Smooth muscle cell (in vitro differentiated cells): Measurements from ENCODE around the gene VWA8. TPM values are rescaled to one million over a fixed set of nuclear protein-coding genes. Genes with fewer than 3 reads are reported as not detected.

Source experiments
- DNase-seq: peaks from one replicate; lab custom pipeline; 2025; ENCODE audit not compliant: unreplicated experiment; lab: John Stamatoyannopoulos, UW
- H2AFZ ChIP-seq: fragments of 200-600 bp; sonication (generic); 2 replicates; pipeline ENCODE4 v1.6.0; 2016; ENCODE audit warnings: antibody characterized with exemption, low read depth, mild to moderate bottlenecking
- H3F3A ChIP-seq: fragments of 200-600 bp; sonication (generic); 2 replicates; pipeline ENCODE4 v1.6.0; 2017; ENCODE audit warnings: antibody characterized with exemption, low read depth
- H3K27ac ChIP-seq: fragments of 200-600 bp; sonication (generic); 2 replicates; pipeline ENCODE4 v1.5.1; 2016; ENCODE audit warnings: low read depth, mild to moderate bottlenecking
- H3K27me3 ChIP-seq: fragments of 200-600 bp; sonication (generic); 2 replicates; pipeline ENCODE4 v1.6.1; 2016; ENCODE audit warnings: low read depth, mild to moderate bottlenecking
- H3K36me3 ChIP-seq: fragments of 200-600 bp; sonication (generic); 2 replicates; pipeline ENCODE4 v1.5.1; 2016; ENCODE audit warnings: low read depth
- H3K4me1 ChIP-seq: fragments of 200-600 bp; sonication (generic); 2 replicates; pipeline ENCODE4 v1.5.1; 2016; ENCODE audit warnings: low read depth
- H3K4me2 ChIP-seq: fragments of 200-600 bp; sonication (generic); 2 replicates; pipeline ENCODE4 v1.6.0; 2016; ENCODE audit warnings: mild to moderate bottlenecking
- H3K4me3 ChIP-seq: fragments of 200-600 bp; sonication (generic); 2 replicates; pipeline ENCODE4 v1.5.1; 2016; ENCODE audit warnings: mild to moderate bottlenecking
- H3K79me2 ChIP-seq: fragments of 200-600 bp; sonication (generic); 2 replicates; pipeline ENCODE4 v1.6.0; 2016; ENCODE audit warnings: low read depth, mild to moderate bottlenecking
- H3K9ac ChIP-seq: fragments of 200-600 bp; sonication (generic); 2 replicates; pipeline ENCODE4 v1.6.0; 2016; ENCODE audit warnings: low read depth
- H3K9me3 ChIP-seq: fragments of 200-600 bp; sonication (generic); replicated peaks from 2 replicates; pipeline ENCODE4 v1.5.1; 2016; ENCODE audit warnings: low read depth
- H4K20me1 ChIP-seq: fragments of 200-600 bp; sonication (generic); 2 replicates; pipeline ENCODE4 v1.6.0; 2016; ENCODE audit warnings: low read depth
- WGBS: methylation state at CpG from one replicate; pipeline ENCODE4 v1.1.7; 2016; ENCODE audit warnings: low lambda C conversion rate; 5-methylcytosine and 5-hydroxymethylcytosine counted together
- polyA plus RNA-seq: library from polyadenylated mRNA; unstranded; fragments of >200 nt; fragmentation: Nextera tagmentation; extraction: Ambion mirVana; gene quantifications from 2 replicates; pipeline ENCODE4 v1.2.1, GENCODE V29; 2016
- total RNA-seq: library from RNA; depleted of rRNA; stranded (reverse); fragments of >200 nt; gene quantifications from 2 replicates; pipeline ENCODE4 v1.2.3, GENCODE V29; 2014
- TF ChIP-seq, protein P1 (sequence below): fragments of 200-600 bp; sonication (generic); IDR thresholded peaks from 2 replicates; pipeline ENCODE4 v1.5.1; 2017; ENCODE audit warnings: borderline replicate concordance, mild to moderate bottlenecking, antibody characterized with exemption; ENCODE audit not compliant: insufficient read depth, poor library complexity, severe bottlenecking

Gene VWA8
- total and polyA plus RNA-seq, 2 experiments from 2014 or later, result 2.6 to 14.4 TPM

DNA sequence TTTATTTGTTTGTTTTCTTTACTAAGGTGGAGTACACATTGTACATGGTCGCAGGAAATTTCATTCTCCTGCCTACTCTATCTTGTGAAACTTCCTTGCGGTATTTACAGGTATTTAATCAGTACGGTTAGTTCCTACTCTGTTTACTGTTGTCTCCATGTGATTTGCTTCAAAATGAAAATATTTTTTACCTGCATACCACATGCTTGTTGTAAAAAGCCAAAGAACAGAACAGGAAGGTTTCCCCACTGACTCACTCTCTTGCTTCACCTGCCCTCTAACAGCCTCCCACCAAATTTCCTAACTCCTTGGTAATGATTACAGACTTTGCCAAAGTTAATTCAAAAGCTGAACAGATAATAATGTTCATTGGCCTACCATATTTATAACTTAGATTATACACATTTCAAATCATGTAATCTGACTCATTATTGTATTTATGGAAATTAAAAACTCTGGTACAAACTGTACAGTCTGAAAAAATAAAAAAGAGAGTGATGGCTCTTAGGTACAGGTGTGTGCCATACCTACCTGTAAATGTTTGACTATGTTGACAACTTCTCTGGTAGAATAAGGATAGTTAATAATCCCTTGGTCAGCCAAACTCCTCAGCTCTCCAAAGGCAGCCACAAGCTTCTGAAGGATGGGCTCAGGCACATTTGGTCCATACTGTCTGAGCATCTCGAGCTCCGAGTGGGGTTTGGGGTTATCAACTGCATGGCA is 239.9 kb downstream of the VWA8 start:
- WGBS, result 94% methylated on average over 5 of the region's 5 CpGs

DNA sequence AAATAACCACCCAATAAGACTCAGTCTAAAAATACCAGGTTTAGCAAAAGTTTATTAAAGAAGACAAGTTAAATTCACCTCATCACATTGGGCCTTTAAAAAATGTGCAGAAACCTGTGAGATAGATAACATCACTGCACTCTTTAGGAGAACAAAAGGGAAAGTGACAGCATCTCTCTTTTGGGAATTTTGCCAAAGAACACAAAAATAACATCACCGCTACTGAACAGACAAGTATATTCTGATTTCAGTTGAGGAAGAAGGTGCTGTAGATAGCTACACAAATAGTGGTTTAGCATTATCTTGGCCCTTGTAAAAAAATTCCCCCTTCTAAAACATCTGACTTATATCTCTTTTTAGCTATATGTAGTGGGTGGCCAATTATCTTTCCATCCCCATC is 244.7 kb downstream of the VWA8 start:
- 98% methylated on average over 1 of the region's 1 CpG for WGBS
- Histone ChIP-seq H3K4me1 (no peaks in the 10 kb centered on the region), H3K36me3 (no peaks in the 10 kb centered on the region), H3K27me3 (no peaks in the 10 kb centered on the region), H3K4me3 (no peak overlapping the region), H3F3A (no peaks in the 10 kb centered on the region), H2AFZ (no peak overlapping the region), H3K9me3 (no peaks in the 10 kb centered on the region), H3K27ac (no peak overlapping the region), H3K9ac (no peak overlapping the region), H4K20me1 (no peaks in the 10 kb centered on the region), H3K79me2 (no peaks in the 10 kb centered on the region), H3K4me2 (no peak overlapping the region)
- TF ChIP-seq, protein P1, sequence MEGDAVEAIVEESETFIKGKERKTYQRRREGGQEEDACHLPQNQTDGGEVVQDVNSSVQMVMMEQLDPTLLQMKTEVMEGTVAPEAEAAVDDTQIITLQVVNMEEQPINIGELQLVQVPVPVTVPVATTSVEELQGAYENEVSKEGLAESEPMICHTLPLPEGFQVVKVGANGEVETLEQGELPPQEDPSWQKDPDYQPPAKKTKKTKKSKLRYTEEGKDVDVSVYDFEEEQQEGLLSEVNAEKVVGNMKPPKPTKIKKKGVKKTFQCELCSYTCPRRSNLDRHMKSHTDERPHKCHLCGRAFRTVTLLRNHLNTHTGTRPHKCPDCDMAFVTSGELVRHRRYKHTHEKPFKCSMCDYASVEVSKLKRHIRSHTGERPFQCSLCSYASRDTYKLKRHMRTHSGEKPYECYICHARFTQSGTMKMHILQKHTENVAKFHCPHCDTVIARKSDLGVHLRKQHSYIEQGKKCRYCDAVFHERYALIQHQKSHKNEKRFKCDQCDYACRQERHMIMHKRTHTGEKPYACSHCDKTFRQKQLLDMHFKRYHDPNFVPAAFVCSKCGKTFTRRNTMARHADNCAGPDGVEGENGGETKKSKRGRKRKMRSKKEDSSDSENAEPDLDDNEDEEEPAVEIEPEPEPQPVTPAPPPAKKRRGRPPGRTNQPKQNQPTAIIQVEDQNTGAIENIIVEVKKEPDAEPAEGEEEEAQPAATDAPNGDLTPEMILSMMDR, result no peak
- DNase-seq, result no peak

More for the DNA sequence above, 239.9 kb downstream of the VWA8 start:
- Histone ChIP-seq H3F3A (no peaks in the 10 kb centered on the region), H3K4me3 (no peak overlapping the region), H3K36me3 (no peaks in the 10 kb centered on the region), H3K79me2 (no peaks in the 10 kb centered on the region), H3K9ac (no peak overlapping the region), H2AFZ (no peak overlapping the region), H3K27ac (no peak overlapping the region), H3K9me3 (no peaks in the 10 kb centered on the region), H3K4me1 (no peaks in the 10 kb centered on the region), H3K4me2 (no peak overlapping the region), H3K27me3 (no peaks in the 10 kb centered on the region), H4K20me1 (no peaks in the 10 kb centered on the region)
- TF ChIP-seq, protein P1, result no peak
- no peak for DNase-seq

DNA sequence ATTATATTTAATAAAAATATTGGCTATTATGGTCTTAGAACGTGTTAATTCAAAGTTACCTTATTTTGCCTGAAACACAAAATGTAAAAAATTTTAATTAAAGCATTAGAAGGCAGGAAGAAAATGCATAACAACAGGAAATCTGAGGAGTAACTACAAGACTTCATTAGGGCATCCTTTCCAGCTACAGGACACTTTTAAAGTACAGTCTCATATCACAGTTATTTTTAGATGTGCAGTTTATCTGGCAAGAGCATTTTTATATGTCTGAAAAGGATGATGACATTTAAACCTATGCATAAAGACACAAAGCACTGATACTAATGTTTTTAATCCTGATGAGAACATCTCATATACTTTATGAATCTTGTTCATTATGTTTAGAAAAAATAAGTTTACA is 247.5 kb downstream of the VWA8 start:
- TF ChIP-seq, protein P1, result no peak
- H3K4me3 ChIP-seq, result no peak overlapping the region
- 95% methylated on average over 1 of the region's 1 CpG for WGBS

DNA sequence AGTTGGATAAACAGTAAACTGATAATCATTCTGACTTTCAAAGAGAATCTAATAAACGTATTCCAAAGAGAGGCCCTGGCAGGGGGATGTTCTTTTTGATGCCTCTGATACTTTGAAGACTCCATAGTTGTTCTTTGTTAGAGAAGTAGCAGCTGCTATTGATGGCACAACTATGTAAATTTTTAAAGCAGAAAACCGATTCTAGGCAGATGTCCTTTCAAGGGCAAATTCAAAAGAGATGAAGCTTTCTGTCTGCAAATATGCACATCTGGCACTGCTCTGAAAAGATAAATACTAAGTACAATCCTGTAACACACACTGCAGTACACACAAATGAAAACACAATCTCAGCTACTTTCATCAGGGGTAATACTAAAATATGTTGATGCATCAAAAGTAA is 250.1 kb downstream of the VWA8 start:
- no peak overlapping the region for H3K4me2 ChIP-seq
- TF ChIP-seq, protein P1, result no peak
- no peaks in the 10 kb centered on the region for H3K9me3 ChIP-seq
- H3F3A ChIP-seq, result no peaks in the 10 kb centered on the region
- H3K4me1 ChIP-seq, result no peaks in the 10 kb centered on the region
- no peaks in the 10 kb centered on the region for H3K36me3 ChIP-seq
- no peak overlapping the region for H3K4me3 ChIP-seq
- no peak overlapping the region for H2AFZ ChIP-seq
- no peak overlapping the region for H3K9ac ChIP-seq
- H3K79me2 ChIP-seq, result no peaks in the 10 kb centered on the region
- no peak overlapping the region for H3K27ac ChIP-seq
- no peaks in the 10 kb centered on the region for H4K20me1 ChIP-seq
- H3K27me3 ChIP-seq, result no peaks in the 10 kb centered on the region
- 74% methylated on average over 2 of the region's 2 CpGs for WGBS
- no peak for DNase-seq

More for the DNA sequence above, 247.5 kb downstream of the VWA8 start:
- no peak overlapping the region for H2AFZ ChIP-seq
- no peaks in the 10 kb centered on the region for H3F3A ChIP-seq
- no peaks in the 10 kb centered on the region for H3K36me3 ChIP-seq
- no peaks in the 10 kb centered on the region for H4K20me1 ChIP-seq
- H3K27ac ChIP-seq, result no peak overlapping the region
- no peaks in the 10 kb centered on the region for H3K27me3 ChIP-seq
- no peak overlapping the region for H3K4me2 ChIP-seq
- no peaks in the 10 kb centered on the region for H3K4me1 ChIP-seq
- H3K79me2 ChIP-seq, result no peaks in the 10 kb centered on the region
- no peak overlapping the region for H3K9ac ChIP-seq
- no peak for DNase-seq
- H3K9me3 ChIP-seq, result no peaks in the 10 kb centered on the region
